PFSK-1 (cell line): ENCODE data around the gene PRKAR1B.

Source experiments
- FOXP2 ChIP-seq: optimal IDR thresholded peaks from 2 replicates; pipeline ENCODE3; 2011; ENCODE audit warnings: borderline replicate concordance, control low read depth, inconsistent platforms; ENCODE audit not compliant: insufficient read depth; ENCODE audit errors: extremely low read length, extremely low read depth
- POLR2AphosphoS5 ChIP-seq: IDR thresholded peaks from 2 replicates; pipeline ENCODE4 v1.6.1; 2012; ENCODE audit warnings: low read depth, mild to moderate bottlenecking, control low read depth, low read length, moderate library complexity
- REST ChIP-seq, 2 experiments: IDR thresholded peaks; 2 replicates each; pipeline versions ENCODE4 v1.6.1 to v1.8.0; 2011 to 2012; ENCODE audit warnings: low read depth in 2 of 2, low read length in 2 of 2, control low read depth in 1 of 2, inconsistent platforms in 1 of 2, mild to moderate bottlenecking in 1 of 2, moderate library complexity in 1 of 2; ENCODE audit not compliant: insufficient read depth in 1 of 2
- SIN3A ChIP-seq: IDR thresholded peaks from 2 replicates; pipeline ENCODE4 v1.6.1; 2012; ENCODE audit warnings: mild to moderate bottlenecking, low read length, moderate library complexity, borderline replicate concordance; ENCODE audit not compliant: insufficient read depth
- TAF1 ChIP-seq: IDR thresholded peaks from 2 replicates; pipeline ENCODE4 v1.6.1; 2012; ENCODE audit warnings: low read length, control low read depth, borderline replicate concordance; ENCODE audit not compliant: insufficient read depth

Gene PRKAR1B

GRCh38 chr7:729140-730000 lies 2.3 kb upstream of the PRKAR1B start:
- no peak for TF ChIP-seq POLR2AphosphoS5
- TF ChIP-seq TAF1 = no peak
- no peak for TF ChIP-seq FOXP2
- TF ChIP-seq SIN3A = no peak
- TF ChIP-seq REST (IDR thresholded peaks at IDR 0.05; ENCODE audit: insufficient read depth in 1 of 2, low read depth in 2 of 2, low read length in 2 of 2) = no peak

GRCh38 chr7:728602-729001 lies 1.5 kb upstream of the PRKAR1B start:
- no peak for TF ChIP-seq TAF1
- TF ChIP-seq SIN3A = no peak
- no peak for TF ChIP-seq REST (IDR thresholded peaks at IDR 0.05; ENCODE audit: insufficient read depth in 1 of 2, low read depth in 2 of 2, low read length in 2 of 2)
- no peak for TF ChIP-seq FOXP2
- no peak for TF ChIP-seq POLR2AphosphoS5

GRCh38 chr7:727806-728460 lies 852 bp upstream of the PRKAR1B start:
- TF ChIP-seq POLR2AphosphoS5 (peak; percentile 28; the same call in 1 of the 2 replicates), TAF1 (no peak), FOXP2 (no peak), SIN3A (no peak), REST (IDR thresholded peaks at IDR 0.05; ENCODE audit: insufficient read depth in 1 of 2, low read depth in 2 of 2, low read length in 2 of 2) (no peak)

- TF ChIP-seq REST (IDR thresholded peaks at IDR 0.05; ENCODE audit: insufficient read depth in 1 of 2, low read depth in 2 of 2, low read length in 2 of 2) (no peak), POLR2AphosphoS5 (no peak), FOXP2 (no peak), SIN3A (no peak), TAF1 (no peak)
Observed at GRCh38 chr7:726854-727103, 302 bp downstream of the PRKAR1B start.
